Keratinocyte (primary cell): ENCODE data around the gene CSTF1. TPM values are rescaled to one million over a fixed set of nuclear protein-coding genes. Genes with fewer than 3 reads are reported as not detected.
A peak's percentile ranks its signal among the peaks of the same experiment; 100 is the strongest.

Experiments
- DNase-seq: peaks from one replicate; pipeline ENCODE4 v3.0.0-alpha.2; 2011; ENCODE audit warnings: low read depth, missing footprints, low spot score
- FAIRE-seq: peaks from 2 replicates; lab custom pipeline; 2011; peaks lifted over from hg19 to GRCh38; lab: Jason Lieb, UNC
- H2AFZ ChIP-seq: 2 replicates; pipeline ENCODE4 v1.6.0; 2012; ENCODE audit warnings: low read length, control low read depth, inconsistent platforms; ENCODE audit not compliant: control insufficient read depth
- H3K27ac ChIP-seq: 2 replicates; pipeline ENCODE4 v1.5.1; 2011; ENCODE audit warnings: low read length; ENCODE audit not compliant: control insufficient read depth, insufficient read depth
- H3K27me3 ChIP-seq: 3 replicates; pipeline ENCODE4 v1.6.0; 2011; ENCODE audit warnings: low read length; ENCODE audit not compliant: control insufficient read depth, insufficient read depth; ENCODE audit errors: extremely low read depth
- H3K36me3 ChIP-seq, 2 experiments: 2 replicates in 1 of 2; 3 replicates in 1 of 2; pipeline ENCODE4 v1.5.1; 2011; ENCODE audit warnings: low read length in 2 of 2, mild to moderate bottlenecking in 1 of 2; ENCODE audit not compliant: control insufficient read depth in 2 of 2, insufficient read depth in 2 of 2; ENCODE audit errors: extremely low read depth in 1 of 2
- H3K4me1 ChIP-seq: 3 replicates; pipeline ENCODE4 v1.5.1; 2011; ENCODE audit warnings: low read length; ENCODE audit not compliant: control insufficient read depth, insufficient read depth; ENCODE audit errors: extremely low read depth
- H3K4me2 ChIP-seq: 3 replicates; pipeline ENCODE4 v1.6.0; 2011; ENCODE audit warnings: low read depth, low read length; ENCODE audit not compliant: control insufficient read depth, insufficient read depth; ENCODE audit errors: extremely low read depth
- H3K4me3 ChIP-seq, 3 experiments: fragments of 200-600 bp in 1 of 3; sonication (generic) in 1 of 3; 2 replicates in 2 of 3; 3 replicates in 1 of 3; pipeline ENCODE4 v1.5.1; 2011 to 2016; ENCODE audit warnings: low read length in 3 of 3, mild to moderate bottlenecking in 3 of 3, control low read depth in 2 of 3, inconsistent platforms in 1 of 3, low read depth in 1 of 3, mixed read lengths in 1 of 3, mixed run types in 1 of 3, moderate library complexity in 1 of 3; ENCODE audit not compliant: control insufficient read depth in 2 of 3, insufficient read depth in 2 of 3; ENCODE audit errors: extremely low read depth in 1 of 3
- H3K79me2 ChIP-seq: 2 replicates; pipeline ENCODE4 v1.6.0; 2012; ENCODE audit warnings: low read length; ENCODE audit not compliant: control insufficient read depth, insufficient read depth
- H3K9ac ChIP-seq: 3 replicates; pipeline ENCODE4 v1.6.0; 2011; ENCODE audit warnings: low read length; ENCODE audit not compliant: control insufficient read depth, insufficient read depth; ENCODE audit errors: extremely low read depth
- H3K9me1 ChIP-seq: 3 replicates; pipeline ENCODE4 v1.6.0; 2011; ENCODE audit warnings: low read length; ENCODE audit not compliant: control insufficient read depth, insufficient read depth; ENCODE audit errors: extremely low read depth
- H3K9me3 ChIP-seq: 2 replicates; pipeline ENCODE4 v1.5.1; 2012; ENCODE audit warnings: low read depth, low read length; ENCODE audit not compliant: control insufficient read depth
- H4K20me1 ChIP-seq: 3 replicates; pipeline ENCODE4 v1.6.0; 2011; ENCODE audit warnings: low read length; ENCODE audit not compliant: control insufficient read depth, insufficient read depth; ENCODE audit errors: extremely low read depth
- CTCF ChIP-seq, 3 experiments: IDR thresholded peaks in 1 of 3; conservative IDR thresholded peaks in 1 of 3; optimal IDR thresholded peaks in 1 of 3; 2 replicates in 2 of 3; 3 replicates in 1 of 3; pipeline versions ENCODE3 to v1.5.1; 2011; ENCODE audit warnings: low read length in 3 of 3, mild to moderate bottlenecking in 3 of 3, moderate library complexity in 2 of 3, control low read depth in 1 of 3, inconsistent platforms in 1 of 3; ENCODE audit not compliant: insufficient read depth in 2 of 3; ENCODE audit errors: extremely low read depth in 1 of 3
- EZH2 ChIP-seq: IDR thresholded peaks from one replicate; pipeline ENCODE4 v1.6.1; 2012; ENCODE audit warnings: inconsistent platforms, mild to moderate bottlenecking, low read length, moderate library complexity
- dilution Hi-C: fragments of 300-500 bp; cut with MboI; formaldehyde crosslinking; loops from one replicate; pipeline ENCODE4 v1.7.0; 2020; ENCODE audit warnings: low sequenced_read_pairs; ENCODE audit not compliant: extremely low pct_ligation_motif_present
- polyA plus RNA-seq, 5 experiments: library from polyadenylated mRNA; depleted of rRNA in 3 of 5; stranded (reverse) in 3 of 5; stranded (forward) in 1 of 5; unstranded in 1 of 5; fragments of >200 nt; gene quantifications; 1 replicate in 1 of 5; 2 replicates in 3 of 5; 3 replicates in 1 of 5; pipeline versions ENCODE4 v1.2.1 to v1.2.3, GENCODE V29; 2011 to 2012; ENCODE audit warnings: missing spikeins in 2 of 5, low read depth in 1 of 5, low replicate concordance in 1 of 5

Gene CSTF1
- polyA plus RNA-seq, 1 donor (not counting 4 experiments of a cell fraction or from before 2014, with no cell fraction given), result 40.3 TPM

DNA sequence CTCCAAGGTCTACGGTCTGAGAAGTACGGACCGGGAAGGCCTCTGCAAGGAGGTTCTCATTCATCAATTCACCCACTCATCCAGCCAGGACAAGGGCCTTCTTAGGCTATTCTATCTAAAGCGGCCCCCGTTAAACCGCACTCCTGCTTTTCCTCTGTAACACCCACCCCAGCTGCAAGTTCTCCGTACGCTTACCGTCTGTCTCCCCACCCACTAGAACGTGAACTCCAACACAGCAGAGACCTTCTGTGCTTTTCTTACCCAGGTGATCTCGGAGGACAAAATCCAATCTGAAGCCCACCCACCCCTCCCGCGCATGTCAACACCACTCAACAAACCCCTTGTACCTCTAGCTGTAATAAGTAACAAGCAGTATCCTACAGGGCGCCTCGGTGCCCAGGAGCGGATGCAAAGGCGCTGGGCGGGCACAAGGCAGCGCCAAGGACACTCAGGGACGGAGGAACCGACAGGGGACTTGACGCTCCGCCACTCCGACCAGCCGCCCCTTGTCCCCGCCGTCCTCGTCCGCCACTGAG, 781 bp upstream of the CSTF1 start:
- Histone ChIP-seq H3K9me1 (no peaks in the 10 kb centered on the region), H3K27me3 (no peaks in the 10 kb centered on the region), H4K20me1 (no peaks in the 10 kb centered on the region), H3K9ac (peak overlapping the region; percentile 91), H3K4me1 (peaks cover 13% of the 10 kb centered on the region), H3K4me3 (peak overlapping the region; percentile 70 to 92 (median 90)), H3K36me3 (peaks cover 3 to 19% of the 10 kb centered on the region in 2 experiments), H3K4me2 (peak overlapping the region; percentile 95), H3K27ac (peak overlapping the region; percentile 88), H3K79me2 (peaks cover 72% of the 10 kb centered on the region), H2AFZ (peak overlapping the region; percentile 98), H3K9me3 (no peaks in the 10 kb centered on the region)
- TF ChIP-seq CTCF (optimal IDR thresholded peaks at IDR 0.05 in 1 of 3, IDR thresholded peaks at IDR 0.05 in 1 of 3, conservative IDR thresholded peaks at IDR 0.05 in 1 of 3; ENCODE audit: extremely low read depth in 1 of 3, insufficient read depth in 2 of 3, low read length in 3 of 3), result no peak
- no peak for TF ChIP-seq EZH2
- dilution Hi-C loops, result no loop called here
- DNase-seq (no peak), FAIRE-seq (no peak)

- H2AFZ ChIP-seq, result peak overlapping the region; percentile 91
- H3K4me3 ChIP-seq, result peak overlapping the region; percentile 70 to 92 (median 90)
- no peaks in the 10 kb centered on the region for H3K9me3 ChIP-seq
- H3K4me2 ChIP-seq, result peak overlapping the region; percentile 75
- dilution Hi-C loops, result no loop called here
- FAIRE-seq, result no peak
- peaks cover 9 to 23% of the 10 kb centered on the region in 2 experiments for H3K36me3 ChIP-seq
- no peak for DNase-seq
- no peak for TF ChIP-seq EZH2
- TF ChIP-seq CTCF (optimal IDR thresholded peaks at IDR 0.05 in 1 of 3, IDR thresholded peaks at IDR 0.05 in 1 of 3, conservative IDR thresholded peaks at IDR 0.05 in 1 of 3; ENCODE audit: extremely low read depth in 1 of 3, insufficient read depth in 2 of 3, low read length in 3 of 3), result no peak
- peak overlapping the region; percentile 88 for H3K27ac ChIP-seq
- no peaks in the 10 kb centered on the region for H3K9me1 ChIP-seq
- no peaks in the 10 kb centered on the region for H4K20me1 ChIP-seq
- peak overlapping the region; percentile 91 for H3K9ac ChIP-seq
- peaks cover 13% of the 10 kb centered on the region for H3K4me1 ChIP-seq
- peaks cover 69% of the 10 kb centered on the region for H3K79me2 ChIP-seq
- no peaks in the 10 kb centered on the region for H3K27me3 ChIP-seq
These were observed 537 bp downstream of the CSTF1 start for GRCh38 chr20:56392881-56393482.
